Mucosa of descending colon (tissue), 3 donors: Measurements from ENCODE around the gene HMCN2. TPM values are rescaled to one million over a fixed set of nuclear protein-coding genes. Genes with fewer than 3 reads are reported as not detected.

ENCODE experiments used
- ATAC-seq: fragments of 200-7000 bp; cut with Tn5 transposase; one replicate; pipeline ENCODE4 v1.9.1; 2020; ENCODE audit warnings: mild to moderate bottlenecking, moderate library complexity
- DNase-seq, 3 donors: peaks; one replicate each; pipeline ENCODE4 v3.0.0-alpha.2; 2020
- H3K36me3 ChIP-seq: fragments of 200-600 bp; one replicate; pipeline ENCODE4 v1.8.0; 2021; ENCODE audit warnings: low read depth, mild to moderate bottlenecking
- H3K4me1 ChIP-seq: fragments of 200-600 bp; one replicate; pipeline ENCODE4 v1.8.0; 2021; ENCODE audit warnings: low read depth, mild to moderate bottlenecking
- H3K4me3 ChIP-seq: fragments of 200-600 bp; one replicate; pipeline ENCODE4 v1.8.0; 2021; ENCODE audit warnings: mild to moderate bottlenecking
- H3K9me3 ChIP-seq: fragments of 200-600 bp; one replicate; pipeline ENCODE4 v1.8.0; 2021; ENCODE audit warnings: mild to moderate bottlenecking
- CTCF ChIP-seq: fragments of 200-600 bp; IDR thresholded peaks from one replicate; pipeline ENCODE4 v1.8.0; 2022; ENCODE audit warnings: antibody characterized with exemption, mild to moderate bottlenecking
- intact Hi-C, 2 donors: fragments of 100-400 bp; cut with DNase I in 1 of 2; cut with micrococcal nuclease in 1 of 2; formaldehyde crosslinking; loops; one replicate each; pipeline versions ENCODE4 v1.11.0 to v1.11.1; 2022; cut with DNase I, micrococcal nuclease
- total RNA-seq, 3 donors: library from RNA; stranded (reverse); fragmentation: NEBNext Ultra II Directional in 2 of 3; extraction: Animal tissue kit (Norgen Biotek cat#: 25700) in 2 of 3; gene quantifications; one replicate each; pipeline versions ENCODE4 v1.2.1 to v1.2.4, GENCODE V29; 2021 to 2023
- donor health status: DM: no; HTN: no; CAD: no; lungs with moderate emphysema.
- donor health status: DM: no; HTN: no; CAD: no.
- donor health status: DM: no; HTN: yes; CAD: no.

Gene HMCN2
- total RNA-seq, 3 donors from 2014 or later, result 28.1 to 40.5 (median 33.2) TPM

- Histone ChIP-seq H3K9me3 (no peaks in the 10 kb centered on the region), H3K36me3 (no peaks in the 10 kb centered on the region), H3K4me3 (no peak overlapping the region), H3K4me1 (peaks cover 6% of the 10 kb centered on the region)
- DNase-seq, result no peak
- intact Hi-C loops, result no loop called here
- ATAC-seq, result no peak
- no peak for TF ChIP-seq CTCF
Measured at GRCh38 chr9:130284690-130285089, 19.1 kb downstream of the HMCN2 start.

GRCh38 chr9:130285271-130285670 is 19.7 kb downstream of the HMCN2 start:
- Histone ChIP-seq H3K4me3 (no peak overlapping the region), H3K9me3 (no peaks in the 10 kb centered on the region), H3K4me1 (peaks cover 6% of the 10 kb centered on the region), H3K36me3 (no peaks in the 10 kb centered on the region)
- ATAC-seq (no peak), DNase-seq (no peak)
- intact Hi-C loops, result no loop called here
- TF ChIP-seq CTCF, result no peak

GRCh38 chr9:130286072-130286770 is 20.7 kb downstream of the HMCN2 start:
- TF ChIP-seq CTCF, result no peak

GRCh38 chr9:130286781-130287428 is 21.3 kb downstream of the HMCN2 start:
- DNase-seq, result no peak
- intact Hi-C loops, result no loop called here
- Histone ChIP-seq H3K36me3 (no peaks in the 10 kb centered on the region), H3K4me3 (no peak overlapping the region), H3K9me3 (no peaks in the 10 kb centered on the region), H3K4me1 (peaks cover 6% of the 10 kb centered on the region)
- no peak for TF ChIP-seq CTCF
- ATAC-seq, result no peak

More at GRCh38 chr9:130286072-130286770, 20.7 kb downstream of the HMCN2 start:
- Histone ChIP-seq H3K36me3 (no peaks in the 10 kb centered on the region), H3K9me3 (no peaks in the 10 kb centered on the region), H3K4me1 (peaks cover 6% of the 10 kb centered on the region), H3K4me3 (no peak overlapping the region)
- DNase-seq (no peak), ATAC-seq (no peak)
- intact Hi-C loops, result no loop called here

- intact Hi-C loops, result no loop called here
- Histone ChIP-seq H3K4me3 (no peak overlapping the region), H3K36me3 (no peaks in the 10 kb centered on the region), H3K9me3 (no peaks in the 10 kb centered on the region), H3K4me1 (peaks cover 6% of the 10 kb centered on the region)
- DNase-seq (no peak), ATAC-seq (peak; percentile 49)
- no peak for TF ChIP-seq CTCF
Measured at GRCh38 chr9:130287736-130288135, 22.2 kb downstream of the HMCN2 start.
